Articular chondrocyte of knee joint (primary cell): ENCODE measurements around the gene MUC22. TPM values are rescaled to one million over a fixed set of nuclear protein-coding genes. Genes with fewer than 3 reads are reported as not detected.

ENCODE experiments used
- small RNA-seq: library from RNA; depleted of rRNA; stranded (forward); fragments of <200 nt; gene quantifications from one replicate; pipeline ENCODE3, GENCODE V24; 2012
- total RNA-seq: library from RNA; depleted of rRNA; stranded (reverse); fragments of >200 nt; gene quantifications from 2 replicates; pipeline ENCODE4 v1.2.3, GENCODE V29; 2012

MUC22 gene
- not detected in 2 replicates for total RNA-seq

DNA sequence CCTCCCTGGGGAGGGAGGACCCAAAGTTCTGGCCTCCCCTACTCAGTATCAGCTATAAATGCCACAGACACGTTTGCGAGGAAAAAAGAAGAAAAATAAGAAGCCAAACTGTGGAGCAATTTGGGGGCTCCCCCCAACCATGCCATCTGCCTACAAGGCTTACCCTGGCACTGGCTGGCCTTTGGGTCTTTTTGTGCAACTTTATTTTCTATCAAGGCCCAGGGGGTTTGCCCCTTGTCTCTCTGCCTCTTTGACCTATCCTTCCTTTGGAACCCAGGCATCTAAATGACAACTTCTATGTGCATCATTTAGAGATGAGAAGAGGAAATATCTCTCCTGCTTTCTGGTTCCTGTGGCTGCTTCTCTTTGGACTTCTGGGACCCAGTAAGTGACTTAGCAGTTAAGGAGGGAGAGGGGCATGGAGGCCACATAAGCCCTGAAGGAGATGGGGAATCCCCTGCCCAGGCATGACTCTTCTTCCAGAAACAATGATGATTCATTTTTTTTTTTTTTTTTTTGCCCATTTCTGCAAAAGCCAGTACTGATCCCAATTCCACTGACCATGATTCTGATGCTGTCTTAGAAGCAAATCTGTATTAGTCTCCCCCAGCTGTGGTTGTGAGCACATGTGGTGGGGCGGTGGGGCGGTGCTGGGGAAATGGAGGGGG lies at the start of gene MUC22:
TSS of gene MUC22 (plus strand) at position 82 of the 668 bp plus-strand sequence. CDS start at position 315, 233 bp downstream.

GRCh38 chr6:30983439-30983838 lies 26.8 kb upstream of the MUC22 start, which contains the start of gene MUC21:
Gene MUC21 (plus strand): TSS chr6:30983718. CDS start chr6:30983959, 241 bp downstream.

Small RNAs within 50 kb of the gene (small RNA-seq; reads per million reads assigned to genes)
- not detected for gene RNU6-1133P

Other genes starting within 250 kb of the MUC22 start
- gene DDR1, start 126.0 kb upstream of the MUC22 start, total RNA-seq = 16.7 and 22.2 TPM in 2 replicates
- gene GTF2H4, start 102.3 kb upstream of the MUC22 start, total RNA-seq = 12.3 and 16.5 TPM in 2 replicates
- 10.8 and 14.5 TPM in 2 replicates for gene VARS2, start 96.2 kb upstream of the MUC22 start, total RNA-seq
- gene SFTA2, start 78.3 kb upstream of the MUC22 start, total RNA-seq = not detected in 2 replicates
- not detected in 2 replicates for gene MUCL3, start 69.5 kb upstream of the MUC22 start, total RNA-seq
- not detected in 2 replicates for gene MUC21, start 26.8 kb upstream of the MUC22 start, total RNA-seq
- gene C6orf15, start 102.1 kb downstream of the MUC22 start, total RNA-seq = not detected in 2 replicates
- 3.0 and 3.1 TPM in 2 replicates for gene PSORS1C1, start 104.3 kb downstream of the MUC22 start, total RNA-seq
- gene CDSN, start 110.0 kb downstream of the MUC22 start, total RNA-seq = not detected in 2 replicates
- gene PSORS1C2, start 128.6 kb downstream of the MUC22 start, total RNA-seq = not detected in 2 replicates
- gene CCHCR1, start 147.3 kb downstream of the MUC22 start, total RNA-seq = 12.7 and 14.5 TPM in 2 replicates
- 8.5 and 10.8 TPM in 2 replicates for gene TCF19, start 148.1 kb downstream of the MUC22 start, total RNA-seq
- 0.65 and 0.97 TPM in 2 replicates for gene POU5F1, start 160.2 kb downstream of the MUC22 start, total RNA-seq